H1 (cell line): Measurements from ENCODE around the gene KCNB1. TPM values are rescaled to one million over a fixed set of nuclear protein-coding genes. Genes with fewer than 3 reads are reported as not detected.

ENCODE experiments used
- CTCF ChIA-PET: fragments of 300-600 bp; sonication (Branson Sonifier 250); formaldehyde crosslinking; loops from one replicate; lab custom pipeline; 2021; ENCODE audit not compliant: partially characterized antibody; lab: Charles Lee
- POLR2A ChIA-PET: fragments of 300-600 bp; sonication (Branson Sonifier 250); formaldehyde crosslinking; loops from one replicate; lab custom pipeline; 2021; ENCODE audit warnings: inconsistent platforms; ENCODE audit not compliant: partially characterized antibody; lab: Charles Lee
- DNase-seq, 2 experiments: peaks; one replicate each; pipeline versions ENCODE4 v3.0.0 to v3.0.0-alpha.2; 2010 to 2022; ENCODE audit warnings: low spot score in 2 of 2, low read depth in 1 of 2, mixed read lengths in 1 of 2
- FAIRE-seq: peaks from 2 replicates; lab custom pipeline; 2011; peaks lifted over from hg19 to GRCh38; lab: Jason Lieb, UNC
- H2AFZ ChIP-seq: 2 replicates; pipeline ENCODE4 v1.8.1; 2012; ENCODE audit warnings: low read length, inconsistent platforms
- H2AK5ac ChIP-seq: 2 replicates; pipeline ENCODE4 v1.6.1; 2013; ENCODE audit warnings: low read depth, low read length
- H2BK120ac ChIP-seq: replicated peaks from 2 replicates; pipeline ENCODE3; 2013; ENCODE audit warnings: low read depth, low read length, inconsistent platforms
- H2BK12ac ChIP-seq: 2 replicates; pipeline ENCODE4 v1.6.1; 2013; ENCODE audit warnings: low read depth, low read length
- H2BK15ac ChIP-seq: 2 replicates; pipeline ENCODE4 v1.6.1; 2013; ENCODE audit warnings: low read length
- H2BK20ac ChIP-seq: 2 replicates; pipeline ENCODE4 v1.6.1; 2013; ENCODE audit warnings: low read length
- H2BK5ac ChIP-seq: 2 replicates; pipeline ENCODE4 v1.6.1; 2013; ENCODE audit warnings: low read depth, low read length
- H3K14ac ChIP-seq: 2 replicates; pipeline ENCODE4 v1.6.1; 2013; ENCODE audit warnings: inconsistent platforms; ENCODE audit not compliant: insufficient read length
- H3K18ac ChIP-seq: 2 replicates; pipeline ENCODE4 v1.6.1; 2013; ENCODE audit warnings: low read length; ENCODE audit errors: extremely low read depth
- H3K23ac ChIP-seq: 2 replicates; pipeline ENCODE4 v1.6.1; 2013; ENCODE audit warnings: inconsistent platforms; ENCODE audit not compliant: insufficient read length
- H3K23me2 ChIP-seq: 2 replicates; pipeline ENCODE4 v1.6.1; 2013; ENCODE audit warnings: low read depth, low read length
- H3K27ac ChIP-seq: 2 replicates; pipeline ENCODE4 v1.6.1; 2011; ENCODE audit warnings: low read depth, low read length, inconsistent platforms
- H3K27me3 ChIP-seq, 4 experiments: replicated peaks in 1 of 4; 1 replicate in 1 of 4; 2 replicates in 3 of 4; pipeline versions ENCODE4 v1.6.1 to v1.8.1; 2011 to 2013; ENCODE audit warnings: low read length in 3 of 4, mild to moderate bottlenecking in 3 of 4, inconsistent platforms in 2 of 4, mixed read lengths in 2 of 4, moderate library complexity in 1 of 4; ENCODE audit not compliant: control insufficient read depth in 3 of 4, insufficient read depth in 3 of 4; ENCODE audit errors: extremely low read depth in 1 of 4
- H3K36me3 ChIP-seq, 4 experiments: 2 replicates each; pipeline versions ENCODE4 v1.6.1 to v1.8.1; 2011 to 2013; ENCODE audit warnings: mild to moderate bottlenecking in 4 of 4, low read length in 3 of 4, moderate library complexity in 2 of 4, control low read depth in 1 of 4, inconsistent platforms in 1 of 4; ENCODE audit not compliant: insufficient read depth in 4 of 4, control insufficient read depth in 2 of 4
- H3K4ac ChIP-seq: replicated peaks from 2 replicates; pipeline ENCODE3; 2013; ENCODE audit warnings: low read length, low read depth, mixed read lengths, inconsistent platforms; ENCODE audit not compliant: insufficient read length
- H3K4me1 ChIP-seq, 4 experiments: replicated peaks in 1 of 4; 1 replicate in 1 of 4; 2 replicates in 3 of 4; pipeline versions ENCODE4 v1.6.1 to v1.8.1; 2011 to 2013; ENCODE audit warnings: low read length in 3 of 4, inconsistent platforms in 2 of 4, mixed read lengths in 1 of 4; ENCODE audit not compliant: insufficient read depth in 4 of 4, control insufficient read depth in 3 of 4
- H3K4me2 ChIP-seq, 2 experiments: 2 replicates each; pipeline versions ENCODE4 v1.6.1 to v1.8.1; 2011 to 2013; ENCODE audit warnings: low read depth in 2 of 2, low read length in 2 of 2, control low read depth in 1 of 2, inconsistent platforms in 1 of 2, mild to moderate bottlenecking in 1 of 2; ENCODE audit not compliant: insufficient read depth in 1 of 2
- H3K4me3 ChIP-seq, 4 experiments: fragments of 200-600, 300-600 bp in 1 of 4; sonication (generic), shearing (Covaris generic), sonication (Bioruptor Twin) in 1 of 4; 2 replicates each; pipeline versions ENCODE4 v1.5.1 to v1.8.1; 2011 to 2016; ENCODE audit warnings: low read length in 4 of 4, low read depth in 3 of 4, control low read depth in 2 of 4, inconsistent platforms in 2 of 4, mild to moderate bottlenecking in 2 of 4, mixed read lengths in 1 of 4, moderate library complexity in 1 of 4; ENCODE audit not compliant: insufficient read depth in 2 of 4; ENCODE audit errors: extremely low read depth in 1 of 4
- H3K56ac ChIP-seq: replicated peaks from 2 replicates; pipeline ENCODE3; 2013; ENCODE audit warnings: low read depth, mild to moderate bottlenecking, mixed read lengths, low read length, inconsistent platforms; ENCODE audit not compliant: insufficient read length
- H3K79me1 ChIP-seq: 2 replicates; pipeline ENCODE4 v1.6.1; 2013; ENCODE audit warnings: low read depth, low read length, control low read depth
- H3K79me2 ChIP-seq, 2 experiments: 2 replicates each; pipeline versions ENCODE4 v1.6.1 to v1.8.1; 2012 to 2013; ENCODE audit warnings: low read length in 2 of 2, mild to moderate bottlenecking in 2 of 2, inconsistent platforms in 1 of 2; ENCODE audit not compliant: insufficient read depth in 2 of 2, control insufficient read depth in 1 of 2
- H3K9ac ChIP-seq, 4 experiments: replicated peaks in 1 of 4; 1 replicate in 1 of 4; 2 replicates in 3 of 4; pipeline versions ENCODE4 v1.6.1 to v1.8.1; 2011 to 2013; ENCODE audit warnings: low read depth in 3 of 4, low read length in 3 of 4, control low read depth in 2 of 4, mild to moderate bottlenecking in 2 of 4, moderate library complexity in 2 of 4, inconsistent platforms in 1 of 4; ENCODE audit errors: extremely low read depth in 1 of 4
- H3K9me3 ChIP-seq, 2 experiments: 2 replicates each; pipeline versions ENCODE4 v1.6.1 to v1.8.1; 2012 to 2013; ENCODE audit warnings: mild to moderate bottlenecking in 2 of 2, moderate library complexity in 2 of 2, control low read depth in 1 of 2, inconsistent platforms in 1 of 2, low read depth in 1 of 2, low read length in 1 of 2, mixed read lengths in 1 of 2; ENCODE audit not compliant: insufficient read depth in 2 of 2
- H4K20me1 ChIP-seq, 2 experiments: replicated peaks in 1 of 2; 2 replicates each; pipeline versions ENCODE3 to v1.8.1; 2011 to 2013; ENCODE audit warnings: inconsistent platforms in 2 of 2, low read length in 2 of 2, mild to moderate bottlenecking in 1 of 2; ENCODE audit not compliant: insufficient read depth in 2 of 2, control insufficient read depth in 1 of 2
- H4K5ac ChIP-seq: 2 replicates; pipeline ENCODE4 v1.6.1; 2013; ENCODE audit warnings: low read length, low read depth, mixed read lengths, inconsistent platforms; ENCODE audit not compliant: insufficient read length
- H4K8ac ChIP-seq: 2 replicates; pipeline ENCODE4 v1.8.0; 2013; ENCODE audit warnings: mild to moderate bottlenecking, moderate library complexity, low read length, inconsistent platforms; ENCODE audit not compliant: insufficient read depth; ENCODE audit errors: extremely low read depth
- H4K91ac ChIP-seq: replicated peaks from 2 replicates; pipeline ENCODE3; 2013; ENCODE audit warnings: low read length, mixed read lengths, inconsistent platforms; ENCODE audit not compliant: insufficient read length
- CBX5 ChIP-seq: fragments of 300-800, 300-1000 bp; sonication (generic); IDR thresholded peaks from 2 replicates; pipeline ENCODE4 v1.7.1; 2016; ENCODE audit warnings: antibody characterized with exemption, low read length, low read depth
- CBX8 ChIP-seq: fragments of 300-800, 300-1000 bp; sonication (generic); IDR thresholded peaks from 2 replicates; pipeline ENCODE4 v1.7.1; 2016; ENCODE audit warnings: low read depth, low read length, borderline replicate concordance
- CHD1 ChIP-seq: IDR thresholded peaks from 2 replicates; pipeline ENCODE4 v1.6.1; 2012; ENCODE audit warnings: low read depth, low read length, improper control_type of control experiment
- E2F6 ChIP-seq: IDR thresholded peaks from 2 replicates; pipeline ENCODE4 v1.6.1; 2012; ENCODE audit warnings: inconsistent platforms
- HDAC2 ChIP-seq, 2 experiments: fragments of 300-600 bp in 1 of 2; sonication (generic) in 1 of 2; IDR thresholded peaks; 2 replicates each; pipeline ENCODE4 v1.6.1; 2011 to 2012; ENCODE audit warnings: low read depth in 2 of 2, low read length in 2 of 2, mild to moderate bottlenecking in 2 of 2, moderate library complexity in 2 of 2, borderline replicate concordance in 1 of 2, inconsistent platforms in 1 of 2
- KDM1A ChIP-seq: fragments of 200-600, 300-600 bp; sonication (generic); IDR thresholded peaks from 2 replicates; pipeline ENCODE4 v1.7.1; 2016; ENCODE audit warnings: mild to moderate bottlenecking, low read length, borderline replicate concordance
- PHF8 ChIP-seq: fragments of 200-600 bp; sonication (generic); conservative IDR thresholded peaks from 2 replicates; pipeline ENCODE4 v1.7.1; 2012; ENCODE audit warnings: low read depth, mild to moderate bottlenecking, inconsistent platforms, low read length, moderate library complexity
- TCF12 ChIP-seq: IDR thresholded peaks from 2 replicates; pipeline ENCODE4 v1.6.1; 2011; ENCODE audit warnings: low read depth, mild to moderate bottlenecking, low read length
- TEAD4 ChIP-seq: IDR thresholded peaks from 2 replicates; pipeline ENCODE4 v1.6.1; 2012; ENCODE audit warnings: low read depth, low read length, inconsistent platforms, mixed read lengths
- USF2 ChIP-seq: IDR thresholded peaks from 2 replicates; pipeline ENCODE4 v1.6.1; 2011; ENCODE audit warnings: low read length, improper control_type of control experiment
- YY1 ChIP-seq: IDR thresholded peaks from 2 replicates; pipeline ENCODE4 v1.6.1; 2011; ENCODE audit warnings: low read depth, mild to moderate bottlenecking, low read length
- ZNF274 ChIP-seq: IDR thresholded peaks from 2 replicates; pipeline ENCODE4 v1.7.0; 2012; ENCODE audit warnings: low read length, borderline replicate concordance; ENCODE audit errors: extremely low read depth
- WGBS, 2 experiments: shearing (Covaris generic) in 1 of 2; methylation state at CpG; one replicate each; pipeline versions ENCODE4 v1.1.6 to v1.1.7; 2013 to 2015; ENCODE audit warnings: low lambda C conversion rate in 2 of 2, mixed read lengths in 2 of 2, inconsistent platforms in 1 of 2, low coverage in 1 of 2, missing lambda C conversion rate in 1 of 2; ENCODE audit not compliant: insufficient replicate concordance in 2 of 2, insufficient coverage in 1 of 2, insufficient read length in 1 of 2; ENCODE audit errors: extremely low coverage in 1 of 2, missing lambda C conversion rate in 1 of 2; 5-methylcytosine and 5-hydroxymethylcytosine counted together
- polyA plus RNA-seq, 7 experiments: library from polyadenylated mRNA; depleted of rRNA in 3 of 7; stranded (reverse) in 5 of 7; unstranded in 2 of 7; fragments of >200 nt in 5 of 7; fragments of 200-250 nt in 2 of 7; gene quantifications; 1 replicate in 5 of 7; 2 replicates in 1 of 7; 4 replicates in 1 of 7; pipeline versions ENCODE4 v1.2.1 to v1.2.3, GENCODE V29; 2011 to 2013; ENCODE audit warnings: missing spikeins in 2 of 7, mixed read lengths in 2 of 7
- total RNA-seq: library from RNA; stranded (reverse); fragmentation: NEBNext Ultra II Directional; extraction: Animal tissue kit (Norgen Biotek cat#: 25700); gene quantifications from 2 replicates; pipeline ENCODE4 v1.2.1, GENCODE V29; 2021

The KCNB1 gene
- total and polyA plus RNA-seq, 2 of the 8 experiments (the other 6 are each of a cell fraction or from before 2014, with no cell fraction given): 0.58 to 0.67 TPM

- H3K4me2 ChIP-seq: no peak overlapping the region
- 82% methylated on average over 4 of the region's 4 CpGs; no CpG with 5 or more reads in 1 of the 2 experiments for WGBS, 2 experiments
- no peak overlapping the region for H3K14ac ChIP-seq
- H2BK12ac ChIP-seq: no peak overlapping the region
- H3K56ac ChIP-seq: no peak overlapping the region
- peaks cover 0 to 4% of the 10 kb centered on the region in 2 experiments for H4K20me1 ChIP-seq
- H3K36me3 ChIP-seq: no peaks in the 10 kb centered on the region
- no peak for DNase-seq
- no peak overlapping the region for H2AK5ac ChIP-seq
- no peak overlapping the region for H2BK15ac ChIP-seq
- FAIRE-seq: no peak
- H4K91ac ChIP-seq: no peak overlapping the region
- H3K4ac ChIP-seq: no peak overlapping the region
- peaks cover 3% of the 10 kb centered on the region; the same call in 1 of the 2 replicates for H3K23me2 ChIP-seq
- H3K4me1 ChIP-seq: no peaks in the 10 kb centered on the region
- no peak overlapping the region for H2AFZ ChIP-seq
- H3K79me2 ChIP-seq: no peaks in the 10 kb centered on the region
- H2BK5ac ChIP-seq: no peak overlapping the region
- no peak overlapping the region for H2BK120ac ChIP-seq
- no peaks in the 10 kb centered on the region for H3K9me3 ChIP-seq
- no peaks in the 10 kb centered on the region for H3K27me3 ChIP-seq
- H3K4me3 ChIP-seq: no peak overlapping the region
- no peak overlapping the region for H3K23ac ChIP-seq
- ChIA-PET POLR2A (no interaction called here), CTCF (interaction anchor here (1.0 kb wide), 1 partner anchor 20 kb away, joined by 3 read pairs; no protein-coding TSS in a partner anchor)
- H3K27ac ChIP-seq: no peak overlapping the region
- no peak overlapping the region for H4K8ac ChIP-seq
- H2BK20ac ChIP-seq: no peak overlapping the region
- H3K18ac ChIP-seq: no peak overlapping the region
- H4K5ac ChIP-seq: no peak overlapping the region
- no peaks in the 10 kb centered on the region for H3K79me1 ChIP-seq
- no peak overlapping the region for H3K9ac ChIP-seq
- TF ChIP-seq KDM1A (no peak), E2F6 (no peak), PHF8 (no peak), ZNF274 (no peak), CHD1 (no peak), TCF12 (no peak), USF2 (no peak), CBX5 (no peak), CBX8 (no peak), YY1 (no peak), TEAD4 (no peak), HDAC2 (IDR thresholded peaks at IDR 0.05; ENCODE audit: borderline replicate concordance in 1 of 2, low read depth in 2 of 2, low read length in 2 of 2) (no peak)
Observed at GRCh38 chr20:49431329-49431728, 51.1 kb downstream of the KCNB1 start.
